ENCODE results near the gene STK11IP. TPM values are rescaled to one million over a fixed set of nuclear protein-coding genes. Genes with fewer than 3 reads are reported as not detected.

The STK11IP gene
- total RNA-seq, 3 donors from 2014 or later, result 11.2 to 16.7 (median 15.7) TPM

DNA sequence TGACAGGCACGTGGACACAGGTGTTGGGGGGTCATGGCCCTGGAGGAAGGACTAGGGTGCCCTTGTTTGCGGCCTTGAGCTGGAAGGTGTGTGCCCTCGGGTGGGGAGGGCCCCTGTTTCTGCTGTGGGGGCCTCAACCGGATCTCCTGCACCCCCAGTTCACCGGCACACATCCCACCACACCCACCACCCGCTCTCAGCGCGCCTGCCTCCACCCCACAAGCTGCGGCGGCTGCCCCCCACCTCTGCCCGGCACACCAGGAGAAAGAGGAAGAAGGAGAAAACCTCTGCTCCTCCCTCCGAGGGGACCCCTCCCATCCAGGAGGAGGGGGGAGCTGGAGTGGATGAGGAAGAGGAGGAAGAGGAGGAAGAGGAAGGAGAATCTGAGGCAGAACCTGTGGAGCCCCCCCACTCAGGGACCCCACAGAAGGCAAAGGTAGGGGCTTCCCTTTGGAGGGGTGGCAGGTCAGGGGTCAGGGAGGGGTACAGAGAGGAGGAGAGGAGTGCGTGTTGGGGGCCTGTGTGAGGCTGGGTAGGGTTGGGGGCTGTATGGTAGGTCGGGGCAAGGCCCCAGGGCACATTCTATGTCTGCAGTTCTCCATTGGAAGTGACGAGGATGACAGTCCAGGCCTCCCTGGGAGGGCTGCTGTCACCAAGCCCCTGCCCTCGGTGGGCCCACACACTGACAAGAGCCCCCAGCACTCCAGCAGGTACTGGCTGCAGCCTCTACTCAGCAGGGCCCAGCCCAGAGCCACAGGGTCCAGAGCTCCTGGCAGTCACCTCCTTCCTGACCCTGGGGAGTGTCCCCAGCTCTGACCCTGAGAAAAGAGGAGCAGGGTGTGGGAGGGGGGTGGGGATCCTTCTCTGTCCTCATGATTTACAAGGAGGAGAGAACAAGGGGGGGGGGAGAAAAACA is 31.6 kb downstream of the STK11IP start:
- Histone ChIP-seq H3K27ac (no peak overlapping the region), H3K9me3 (no peaks in the 10 kb centered on the region), H3K4me3 (no peak overlapping the region), H3K27me3 (no peaks in the 10 kb centered on the region), H3K36me3 (no peaks in the 10 kb centered on the region), H3K4me1 (peaks cover 0 to 3% of the 10 kb centered on the region in 2 donors)
- DNase-seq (ENCODE audit: low spot score in 2 of 2), result no peak
- TF ChIP-seq POLR2AphosphoS5 (IDR thresholded peaks at IDR 0.05), result no peak
- TF ChIP-seq POLR2A (IDR thresholded peaks at IDR 0.05), result no peak
- TF ChIP-seq, protein P1, sequence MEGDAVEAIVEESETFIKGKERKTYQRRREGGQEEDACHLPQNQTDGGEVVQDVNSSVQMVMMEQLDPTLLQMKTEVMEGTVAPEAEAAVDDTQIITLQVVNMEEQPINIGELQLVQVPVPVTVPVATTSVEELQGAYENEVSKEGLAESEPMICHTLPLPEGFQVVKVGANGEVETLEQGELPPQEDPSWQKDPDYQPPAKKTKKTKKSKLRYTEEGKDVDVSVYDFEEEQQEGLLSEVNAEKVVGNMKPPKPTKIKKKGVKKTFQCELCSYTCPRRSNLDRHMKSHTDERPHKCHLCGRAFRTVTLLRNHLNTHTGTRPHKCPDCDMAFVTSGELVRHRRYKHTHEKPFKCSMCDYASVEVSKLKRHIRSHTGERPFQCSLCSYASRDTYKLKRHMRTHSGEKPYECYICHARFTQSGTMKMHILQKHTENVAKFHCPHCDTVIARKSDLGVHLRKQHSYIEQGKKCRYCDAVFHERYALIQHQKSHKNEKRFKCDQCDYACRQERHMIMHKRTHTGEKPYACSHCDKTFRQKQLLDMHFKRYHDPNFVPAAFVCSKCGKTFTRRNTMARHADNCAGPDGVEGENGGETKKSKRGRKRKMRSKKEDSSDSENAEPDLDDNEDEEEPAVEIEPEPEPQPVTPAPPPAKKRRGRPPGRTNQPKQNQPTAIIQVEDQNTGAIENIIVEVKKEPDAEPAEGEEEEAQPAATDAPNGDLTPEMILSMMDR (IDR thresholded peaks at IDR 0.05), result no peak
- intact Hi-C loops (cut with DNase I; ENCODE audit: low total_unique reads), result no loop called here

DNA sequence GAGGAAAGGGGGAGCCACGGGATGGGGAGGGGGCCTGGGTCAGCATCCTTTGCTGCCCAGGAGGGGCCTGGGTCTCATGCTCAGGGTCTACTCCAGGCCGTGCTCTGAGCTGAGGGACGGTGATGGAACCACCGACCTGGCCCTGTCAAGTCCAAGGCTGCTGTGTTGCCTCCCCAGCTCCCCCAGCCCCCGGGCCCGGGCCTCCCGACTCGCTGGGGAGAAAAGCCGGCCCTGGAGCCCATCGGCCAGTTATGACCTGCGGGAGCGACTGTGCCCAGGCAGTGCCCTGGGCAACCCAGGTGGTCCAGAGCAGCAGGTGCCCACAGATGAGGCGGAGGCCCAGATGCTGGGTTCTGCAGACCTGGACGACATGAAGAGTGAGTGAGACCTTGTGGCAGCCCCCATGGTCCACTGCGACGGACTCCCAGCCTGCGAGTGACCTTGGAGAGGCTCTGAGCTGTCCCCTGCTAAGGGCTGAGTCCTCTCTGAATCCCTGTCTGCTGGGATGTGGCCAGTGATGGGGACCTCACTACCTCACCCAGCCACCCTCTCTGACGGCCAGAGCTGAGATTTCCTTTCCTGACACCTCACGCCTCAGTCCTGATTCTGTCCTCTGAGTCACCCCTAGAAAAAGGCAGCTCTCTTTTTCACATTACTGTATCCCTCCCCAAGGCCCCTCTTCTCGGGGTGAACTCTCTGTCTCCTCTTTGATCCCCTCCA is 32.5 kb downstream of the STK11IP start:
- Histone ChIP-seq H3K4me3 (no peak overlapping the region), H3K27ac (no peak overlapping the region), H3K9me3 (no peaks in the 10 kb centered on the region), H3K36me3 (no peaks in the 10 kb centered on the region), H3K27me3 (no peaks in the 10 kb centered on the region), H3K4me1 (peaks cover 0 to 3% of the 10 kb centered on the region in 2 donors)
- TF ChIP-seq POLR2A (IDR thresholded peaks at IDR 0.05) (no peak), POLR2AphosphoS5 (IDR thresholded peaks at IDR 0.05) (no peak)
- TF ChIP-seq, protein P1 (IDR thresholded peaks at IDR 0.05), result no peak
- DNase-seq (ENCODE audit: low spot score in 2 of 2), result no peak
- intact Hi-C loops (cut with DNase I; ENCODE audit: low total_unique reads), result no loop called here

DNA sequence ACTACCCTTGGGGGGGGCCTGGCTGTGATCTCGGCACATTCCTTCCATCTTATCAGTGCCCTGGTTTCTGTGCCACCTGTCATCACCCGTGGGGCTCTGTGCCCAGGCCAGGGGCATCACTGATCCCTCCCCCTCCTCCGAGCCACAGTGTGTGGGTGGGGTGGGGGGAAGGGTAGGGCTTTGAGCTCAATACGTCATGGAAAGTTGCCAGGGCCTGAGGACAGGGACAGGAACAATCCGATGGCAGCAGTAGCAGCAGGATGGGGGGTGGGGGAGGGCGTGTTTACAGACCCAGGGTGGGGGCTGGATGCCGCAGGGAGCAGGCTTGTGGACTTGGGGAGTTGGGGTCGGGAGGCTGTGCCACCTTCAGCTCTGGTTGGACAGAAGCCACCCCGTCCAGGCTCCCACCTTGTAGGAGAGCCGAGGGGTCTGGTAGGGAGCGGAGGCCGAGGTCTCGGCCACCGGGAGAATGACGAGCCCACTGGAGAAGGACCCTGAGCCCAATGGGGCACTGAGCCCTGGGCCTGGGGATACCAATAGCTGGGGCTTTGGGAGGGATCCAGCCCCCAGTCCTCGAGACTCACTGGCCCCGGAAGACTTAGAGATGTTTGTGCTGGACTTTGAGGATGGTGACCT is 33.2 kb downstream of the STK11IP start:
- TF ChIP-seq POLR2AphosphoS5 (IDR thresholded peaks at IDR 0.05), result no peak
- no peak for TF ChIP-seq POLR2A (IDR thresholded peaks at IDR 0.05)
- TF ChIP-seq, protein P1 (IDR thresholded peaks at IDR 0.05), result no peak

DNA sequence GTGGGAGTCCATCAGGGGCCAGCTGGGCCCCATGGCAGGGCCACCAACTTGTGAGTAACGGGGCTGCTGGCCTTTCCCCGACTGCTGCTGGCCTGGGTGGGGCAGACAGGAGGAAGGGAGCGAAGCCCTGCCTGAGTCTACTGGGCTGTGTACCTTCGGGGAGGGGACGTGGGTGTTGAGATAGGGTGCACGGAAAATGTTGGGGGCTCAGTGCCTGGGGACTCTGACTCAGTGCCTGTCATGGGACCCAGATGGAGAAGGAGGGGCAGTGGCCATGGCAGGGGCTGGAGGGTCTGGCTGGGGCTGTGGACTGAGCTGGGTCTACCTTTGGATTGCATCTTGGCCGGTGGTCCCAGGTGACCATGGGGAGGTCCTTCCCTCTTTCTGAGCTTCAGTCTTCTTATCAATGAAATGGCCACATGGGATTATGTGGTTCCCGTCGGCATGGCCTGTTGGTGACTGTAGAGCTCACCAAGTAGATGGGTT is 33.8 kb downstream of the STK11IP start:
- Histone ChIP-seq H3K9me3 (no peaks in the 10 kb centered on the region), H3K36me3 (no peaks in the 10 kb centered on the region), H3K4me1 (peaks cover 0 to 3% of the 10 kb centered on the region in 2 donors), H3K27me3 (no peaks in the 10 kb centered on the region), H3K4me3 (no peak overlapping the region), H3K27ac (no peak overlapping the region)
- TF ChIP-seq POLR2AphosphoS5 (IDR thresholded peaks at IDR 0.05) (no peak), POLR2A (IDR thresholded peaks at IDR 0.05) (no peak)
- TF ChIP-seq, protein P1 (IDR thresholded peaks at IDR 0.05), result no peak
- no peak for DNase-seq (ENCODE audit: low spot score in 2 of 2)
- intact Hi-C loops (cut with DNase I; ENCODE audit: low total_unique reads), result no loop called here

More for the DNA sequence above, 33.2 kb downstream of the STK11IP start:
- intact Hi-C loops (cut with DNase I; ENCODE audit: low total_unique reads), result no loop called here
- H3K27me3 ChIP-seq, result no peaks in the 10 kb centered on the region
- peaks cover 0 to 3% of the 10 kb centered on the region in 2 donors for H3K4me1 ChIP-seq
- no peaks in the 10 kb centered on the region for H3K36me3 ChIP-seq
- no peak for DNase-seq (ENCODE audit: low spot score in 2 of 2)
- no peak overlapping the region for H3K4me3 ChIP-seq
- H3K27ac ChIP-seq, result no peak overlapping the region
- no peaks in the 10 kb centered on the region for H3K9me3 ChIP-seq
